T-helper 2 cell treated with Interferon-gamma antibody and Interleukin-4, amounts not matched to agents 5 μg/mL and 100 μg/mL, for 36 hours (primary cell): ENCODE data around the gene GIT1.

Source experiments
- DNase-seq: peaks from one replicate; pipeline ENCODE4 v3.0.0; 2021; ENCODE audit warnings: low spot score
- H3K27ac Mint-ChIP-seq: one replicate; pipeline ENCODE4 v1.8.0; 2021; ENCODE audit warnings: mild to moderate bottlenecking, mixed read lengths
- H3K27me3 Mint-ChIP-seq: one replicate; pipeline ENCODE4 v1.8.0; 2021; ENCODE audit warnings: low read depth, mixed read lengths
- H3K36me3 Mint-ChIP-seq: one replicate; pipeline ENCODE4 v1.8.0; 2021; ENCODE audit warnings: low read depth, mixed read lengths
- H3K4me1 Mint-ChIP-seq: one replicate; pipeline ENCODE4 v1.8.0; 2021; ENCODE audit warnings: low read depth, mixed read lengths
- H3K4me3 Mint-ChIP-seq: one replicate; pipeline ENCODE4 v1.8.0; 2022; ENCODE audit warnings: mild to moderate bottlenecking, moderate library complexity, mixed read lengths
- H3K9me3 Mint-ChIP-seq: one replicate; pipeline ENCODE4 v1.8.0; 2021; ENCODE audit warnings: mixed read lengths

The GIT1 gene

GRCh38 chr17:29573871-29574731 is 15.3 kb downstream of the GIT1 start:
- no peaks in the 10 kb centered on the region for H3K27me3 Mint-ChIP-seq
- peaks cover 32% of the 10 kb centered on the region for H3K36me3 Mint-ChIP-seq
- H3K4me1 Mint-ChIP-seq, result peaks cover 11% of the 10 kb centered on the region
- no peaks in the 10 kb centered on the region for H3K9me3 Mint-ChIP-seq
- no peak overlapping the region for H3K4me3 Mint-ChIP-seq
- DNase-seq, result no peak
- H3K27ac Mint-ChIP-seq, result no peak overlapping the region

- Mint-ChIP-seq H3K4me3 (no peak overlapping the region), H3K36me3 (peaks cover 28% of the 10 kb centered on the region), H3K9me3 (no peaks in the 10 kb centered on the region), H3K27ac (no peak overlapping the region), H3K4me1 (peaks cover 13% of the 10 kb centered on the region), H3K27me3 (no peaks in the 10 kb centered on the region)
- DNase-seq, result no peak
Measured at GRCh38 chr17:29573558-29573869, 15.9 kb downstream of the GIT1 start.

GRCh38 chr17:29572691-29573557 is 16.5 kb downstream of the GIT1 start:
- no peak overlapping the region for H3K27ac Mint-ChIP-seq
- peaks cover 25% of the 10 kb centered on the region for H3K36me3 Mint-ChIP-seq
- no peak overlapping the region for H3K4me3 Mint-ChIP-seq
- H3K9me3 Mint-ChIP-seq, result no peaks in the 10 kb centered on the region
- peaks cover 15% of the 10 kb centered on the region for H3K4me1 Mint-ChIP-seq
- H3K27me3 Mint-ChIP-seq, result no peaks in the 10 kb centered on the region
- DNase-seq, result peak; percentile 57

- Mint-ChIP-seq H3K27me3 (no peaks in the 10 kb centered on the region), H3K4me1 (peaks cover 15% of the 10 kb centered on the region), H3K36me3 (peaks cover 21% of the 10 kb centered on the region), H3K27ac (no peak overlapping the region), H3K9me3 (no peaks in the 10 kb centered on the region), H3K4me3 (no peak overlapping the region)
- no peak for DNase-seq
Measured at GRCh38 chr17:29571883-29572681, 17.4 kb downstream of the GIT1 start.

GRCh38 chr17:29571486-29571882 is 18.0 kb downstream of the GIT1 start:
- peaks cover 15% of the 10 kb centered on the region for H3K4me1 Mint-ChIP-seq
- peaks cover 21% of the 10 kb centered on the region for H3K36me3 Mint-ChIP-seq
- no peaks in the 10 kb centered on the region for H3K9me3 Mint-ChIP-seq
- no peaks in the 10 kb centered on the region for H3K27me3 Mint-ChIP-seq
- H3K4me3 Mint-ChIP-seq, result no peak overlapping the region
- no peak overlapping the region for H3K27ac Mint-ChIP-seq
- no peak for DNase-seq

GRCh38 chr17:29570521-29570920 is 18.9 kb downstream of the GIT1 start:
- Mint-ChIP-seq H3K27ac (no peak overlapping the region), H3K9me3 (no peaks in the 10 kb centered on the region), H3K36me3 (peaks cover 27% of the 10 kb centered on the region), H3K4me3 (peak overlapping the region; percentile 31), H3K27me3 (no peaks in the 10 kb centered on the region), H3K4me1 (peaks cover 22% of the 10 kb centered on the region)
- DNase-seq, result no peak

GRCh38 chr17:29569245-29569950 is 20.1 kb downstream of the GIT1 start:
- no peaks in the 10 kb centered on the region for H3K27me3 Mint-ChIP-seq
- peak overlapping the region; percentile 89 for H3K4me3 Mint-ChIP-seq
- H3K36me3 Mint-ChIP-seq, result peaks cover 19% of the 10 kb centered on the region
- DNase-seq, result no peak
- H3K27ac Mint-ChIP-seq, result peak overlapping the region; percentile 70
- H3K9me3 Mint-ChIP-seq, result no peaks in the 10 kb centered on the region
- peaks cover 28% of the 10 kb centered on the region for H3K4me1 Mint-ChIP-seq

GRCh38 chr17:29568331-29569244 is 20.9 kb downstream of the GIT1 start, which contains the start of gene TP53I13:
TSS of gene TP53I13 (plus strand) at chr17:29568701. CDS start at chr17:29568759, 58 bp downstream.
- Mint-ChIP-seq H3K36me3 (peaks cover 23% of the 10 kb centered on the region), H3K4me3 (peak within 1 kb of the TSS; percentile 92), H3K4me1 (peaks cover 35% of the 10 kb centered on the region), H3K27ac (peak within 1 kb of the TSS; percentile 97), H3K9me3 (no peaks in the 10 kb centered on the region), H3K27me3 (no peaks in the 10 kb centered on the region)
- peak; percentile 88 for DNase-seq

- peak; percentile 83 for DNase-seq
Measured at GRCh38 chr17:29567554-29568330, 21.7 kb downstream of the GIT1 start.

GRCh38 chr17:29567304-29567553 is 22.2 kb downstream of the GIT1 start:
- no peak for DNase-seq
- peak overlapping the region; percentile 97 for H3K27ac Mint-ChIP-seq
- H3K9me3 Mint-ChIP-seq, result no peaks in the 10 kb centered on the region
- H3K36me3 Mint-ChIP-seq, result peaks cover 28% of the 10 kb centered on the region
- peaks cover 35% of the 10 kb centered on the region for H3K4me1 Mint-ChIP-seq
- H3K27me3 Mint-ChIP-seq, result no peaks in the 10 kb centered on the region
- H3K4me3 Mint-ChIP-seq, result peak overlapping the region; percentile 92

More at GRCh38 chr17:29567554-29568330, 21.7 kb downstream of the GIT1 start:
- peaks cover 23% of the 10 kb centered on the region for H3K36me3 Mint-ChIP-seq
- H3K27ac Mint-ChIP-seq, result peak overlapping the region; percentile 97
- H3K4me1 Mint-ChIP-seq, result peaks cover 35% of the 10 kb centered on the region
- H3K4me3 Mint-ChIP-seq, result peak overlapping the region; percentile 92
- no peaks in the 10 kb centered on the region for H3K27me3 Mint-ChIP-seq
- no peaks in the 10 kb centered on the region for H3K9me3 Mint-ChIP-seq

- H3K4me1 Mint-ChIP-seq, result peaks cover 35% of the 10 kb centered on the region
- no peaks in the 10 kb centered on the region for H3K27me3 Mint-ChIP-seq
Measured at GRCh38 chr17:29566473-29567303, 22.8 kb downstream of the GIT1 start, which contains the start of gene ABHD15. TSS of gene ABHD15 (minus strand) at chr17:29567037. CDS start at chr17:29566966, 71 bp downstream.

More at GRCh38 chr17:29566473-29567303, 22.8 kb downstream of the GIT1 start, which contains the start of gene ABHD15:
- Mint-ChIP-seq H3K9me3 (no peaks in the 10 kb centered on the region), H3K4me3 (peak within 1 kb of the TSS; percentile 97), H3K36me3 (peaks cover 33% of the 10 kb centered on the region), H3K27ac (peak within 1 kb of the TSS; percentile 97)
- peak; percentile 84 for DNase-seq
